Mammary epithelial cell (primary cell): ENCODE data around the gene CDH13.

Experiments
- CTCF ChIP-seq, 2 donors: IDR thresholded peaks in 1 of 2; conservative IDR thresholded peaks in 1 of 2; 2 replicates each; pipeline ENCODE4 v1.5.1; 2011 to 2012; ENCODE audit warnings: inconsistent platforms in 2 of 2, low read length in 2 of 2, mild to moderate bottlenecking in 2 of 2, control low read depth in 1 of 2, low read depth in 1 of 2; ENCODE audit not compliant: insufficient read depth in 1 of 2; ENCODE audit errors: extremely low read depth in 1 of 2
- EZH2 ChIP-seq: IDR thresholded peaks from 2 replicates; pipeline ENCODE4 v1.6.1; 2012; ENCODE audit warnings: low read length, inconsistent platforms, borderline replicate concordance

DNA sequence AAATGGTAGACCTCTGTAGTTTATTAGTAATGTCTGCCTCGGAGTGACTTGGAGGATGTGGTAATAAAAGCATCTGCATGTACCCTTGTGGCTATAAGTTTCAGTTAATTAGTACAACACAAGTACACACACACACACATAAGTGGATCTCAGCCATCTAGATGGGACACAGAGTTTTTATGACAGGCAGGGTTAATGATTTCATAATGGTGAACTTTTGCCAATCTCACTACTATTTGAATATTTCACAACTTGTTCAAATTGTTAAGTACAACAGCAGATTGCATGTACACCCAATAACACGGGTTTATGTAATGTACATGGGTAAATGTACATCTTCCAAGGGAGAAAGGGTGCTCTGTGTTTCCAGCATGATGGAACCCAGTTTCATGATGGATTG, 669.7 kb downstream of the CDH13 start:
- no peak for TF ChIP-seq CTCF (conservative IDR thresholded peaks at IDR 0.05 in 1 of 2, IDR thresholded peaks at IDR 0.05 in 1 of 2; ENCODE audit: extremely low read depth in 1 of 2, insufficient read depth in 1 of 2, low read depth in 1 of 2, low read length in 2 of 2)
- no peak for TF ChIP-seq EZH2
